SU-DHL-6 (cell line): ENCODE results near the gene SCAPER.

Experiments
- H2AFZ ChIP-seq: fragments of 200-600 bp; sonication (generic); 2 replicates; pipeline ENCODE4 v1.6.1; 2014; ENCODE audit warnings: low read depth, mild to moderate bottlenecking, moderate library complexity, mixed read lengths, antibody characterized with exemption, low read length; ENCODE audit not compliant: severe bottlenecking
- H3F3A ChIP-seq: fragments of 200-600 bp; shearing (Covaris generic); 2 replicates; pipeline ENCODE4 v1.6.0; 2016; ENCODE audit warnings: antibody characterized with exemption, mild to moderate bottlenecking; ENCODE audit not compliant: insufficient read depth
- H3K27ac ChIP-seq: fragments of 200-600 bp; sonication (generic); 2 replicates; pipeline ENCODE4 v1.5.1; 2016; ENCODE audit warnings: low read depth, mild to moderate bottlenecking, low read length, moderate library complexity, mixed read lengths
- H3K27me3 ChIP-seq: fragments of 200-600 bp; sonication (generic), shearing (Covaris generic); 2 replicates; pipeline ENCODE4 v1.6.0; 2014; ENCODE audit warnings: mild to moderate bottlenecking, low read length
- H3K36me3 ChIP-seq: fragments of 200-600 bp; sonication (generic); 2 replicates; pipeline ENCODE4 v1.6.1; 2014; ENCODE audit warnings: mild to moderate bottlenecking, low read length, mixed read lengths
- H3K4me2 ChIP-seq: fragments of 300-600, 200-600 bp; shearing (Covaris generic), sonication (generic); 2 replicates; pipeline ENCODE4 v1.6.0; 2014; ENCODE audit warnings: low read length, low read depth, mild to moderate bottlenecking; ENCODE audit not compliant: poor library complexity, severe bottlenecking
- H3K4me3 ChIP-seq: fragments of 200-600 bp; sonication (generic); 2 replicates; pipeline ENCODE4 v1.5.1; 2014; ENCODE audit warnings: antibody characterized with exemption, low read length, mild to moderate bottlenecking, mixed read lengths; ENCODE audit not compliant: insufficient read depth, poor library complexity, severe bottlenecking
- H3K79me2 ChIP-seq: fragments of 200-600 bp; sonication (generic); 2 replicates; pipeline ENCODE4 v1.6.1; 2014; ENCODE audit warnings: mild to moderate bottlenecking, low read length, moderate library complexity; ENCODE audit not compliant: insufficient read depth
- H3K9ac ChIP-seq: fragments of 200-600 bp; sonication (generic); 2 replicates; pipeline ENCODE4 v1.7.0; 2014; ENCODE audit warnings: mild to moderate bottlenecking, low read length
- H3K9me2 ChIP-seq: fragments of 200-600 bp; sonication (generic); replicated peaks from 2 replicates; pipeline ENCODE4 v1.6.1; 2014; ENCODE audit warnings: low read length; ENCODE audit not compliant: insufficient read depth
- H3K9me3 ChIP-seq: fragments of 200-600 bp; sonication (generic); 2 replicates; pipeline ENCODE4 v1.6.1; 2014; ENCODE audit warnings: low read length, mixed read lengths; ENCODE audit not compliant: insufficient read depth
- H4K20me1 ChIP-seq: fragments of 200-600 bp; sonication (generic); 2 replicates; pipeline ENCODE4 v1.6.1; 2014; ENCODE audit warnings: low read depth, mild to moderate bottlenecking, antibody characterized with exemption, low read length, moderate library complexity, mixed read lengths
- EZH2phosphoT487 ChIP-seq: fragments of 200-600 bp; sonication (generic), shearing (Covaris generic); conservative IDR thresholded peaks from 2 replicates; pipeline ENCODE4 v1.6.1; 2018; ENCODE audit warnings: mild to moderate bottlenecking, antibody characterized with exemption, low read length, moderate library complexity, mixed read lengths
- TF ChIP-seq, protein P1 (sequence below): fragments of 200-600 bp; sonication (generic); IDR thresholded peaks from one replicate; pipeline ENCODE4 v1.5.1; 2017; ENCODE audit warnings: antibody characterized with exemption, mild to moderate bottlenecking, low read length, moderate library complexity; ENCODE audit not compliant: insufficient read depth, poor library complexity, severe bottlenecking

The SCAPER gene

DNA sequence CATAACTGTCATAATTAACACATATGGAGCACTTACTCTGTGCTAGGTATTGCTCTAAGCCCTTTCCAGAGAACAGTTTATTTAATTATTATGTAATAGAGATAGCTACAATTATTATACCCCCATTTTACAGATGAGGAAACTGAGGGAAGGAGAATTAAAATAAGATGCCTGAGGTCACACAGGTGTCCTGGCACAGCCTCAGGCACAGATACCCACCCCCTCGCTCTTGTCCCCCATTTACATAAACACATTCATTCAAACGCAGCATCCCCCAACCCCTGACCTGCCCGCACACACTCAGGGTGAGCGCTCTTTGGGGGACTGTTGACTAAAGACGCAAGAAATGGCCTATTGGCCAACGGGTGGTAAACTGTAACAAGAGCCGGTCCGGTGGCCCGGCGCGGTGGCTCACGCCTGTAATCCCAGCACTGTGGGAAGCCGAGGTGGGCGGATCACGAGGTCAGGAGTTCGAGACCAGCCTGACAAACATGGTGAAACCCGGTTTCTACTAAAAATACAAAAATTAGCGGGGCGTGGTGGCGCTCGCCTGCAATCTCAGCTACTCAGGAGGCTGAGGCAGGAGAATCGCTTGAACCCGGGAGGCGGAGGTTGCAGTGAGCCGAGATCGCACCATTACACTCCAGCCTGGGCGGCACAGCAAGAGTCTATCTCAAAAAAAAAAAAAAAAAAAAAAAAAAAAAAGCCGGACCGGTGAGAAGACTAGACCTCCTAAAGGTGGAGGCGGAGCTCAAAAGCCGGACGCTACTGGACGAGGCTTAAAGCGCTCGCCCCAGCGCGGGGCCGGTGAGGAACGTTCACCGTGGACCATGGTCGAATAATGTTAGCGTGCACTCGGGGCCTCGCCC lies 570.5 kb downstream of the SCAPER start:
- H3K36me3 ChIP-seq, result no peaks in the 10 kb centered on the region
- H3K4me2 ChIP-seq, result peak overlapping the region; percentile 98
- no peaks in the 10 kb centered on the region for H3K9me2 ChIP-seq
- peaks cover 13% of the 10 kb centered on the region for H3F3A ChIP-seq
- TF ChIP-seq, protein P1, sequence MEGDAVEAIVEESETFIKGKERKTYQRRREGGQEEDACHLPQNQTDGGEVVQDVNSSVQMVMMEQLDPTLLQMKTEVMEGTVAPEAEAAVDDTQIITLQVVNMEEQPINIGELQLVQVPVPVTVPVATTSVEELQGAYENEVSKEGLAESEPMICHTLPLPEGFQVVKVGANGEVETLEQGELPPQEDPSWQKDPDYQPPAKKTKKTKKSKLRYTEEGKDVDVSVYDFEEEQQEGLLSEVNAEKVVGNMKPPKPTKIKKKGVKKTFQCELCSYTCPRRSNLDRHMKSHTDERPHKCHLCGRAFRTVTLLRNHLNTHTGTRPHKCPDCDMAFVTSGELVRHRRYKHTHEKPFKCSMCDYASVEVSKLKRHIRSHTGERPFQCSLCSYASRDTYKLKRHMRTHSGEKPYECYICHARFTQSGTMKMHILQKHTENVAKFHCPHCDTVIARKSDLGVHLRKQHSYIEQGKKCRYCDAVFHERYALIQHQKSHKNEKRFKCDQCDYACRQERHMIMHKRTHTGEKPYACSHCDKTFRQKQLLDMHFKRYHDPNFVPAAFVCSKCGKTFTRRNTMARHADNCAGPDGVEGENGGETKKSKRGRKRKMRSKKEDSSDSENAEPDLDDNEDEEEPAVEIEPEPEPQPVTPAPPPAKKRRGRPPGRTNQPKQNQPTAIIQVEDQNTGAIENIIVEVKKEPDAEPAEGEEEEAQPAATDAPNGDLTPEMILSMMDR, result no peak
- no peak for TF ChIP-seq EZH2phosphoT487
- peaks cover 24% of the 10 kb centered on the region for H3K79me2 ChIP-seq
- H3K27me3 ChIP-seq, result no peaks in the 10 kb centered on the region
- no peaks in the 10 kb centered on the region; the same call in 1 of the 2 replicates for H4K20me1 ChIP-seq
- peak overlapping the region; percentile 40 for H2AFZ ChIP-seq
- H3K9me3 ChIP-seq, result no peaks in the 10 kb centered on the region
- H3K9ac ChIP-seq, result no peak overlapping the region
- H3K4me3 ChIP-seq, result no peak overlapping the region
- no peak overlapping the region for H3K27ac ChIP-seq

- no peak overlapping the region for H3K4me2 ChIP-seq
- H3K9ac ChIP-seq, result no peak overlapping the region
These were observed 571.3 kb downstream of the SCAPER start for GRCh38 chr15:76333720-76334437.

GRCh38 chr15:76333309-76333708 lies 571.8 kb downstream of the SCAPER start:
- no peaks in the 10 kb centered on the region for H3K9me2 ChIP-seq

More at GRCh38 chr15:76333720-76334437, 571.3 kb downstream of the SCAPER start:
- Histone ChIP-seq H3F3A (peaks cover 13% of the 10 kb centered on the region), H4K20me1 (no peaks in the 10 kb centered on the region; the same call in 1 of the 2 replicates), H3K4me3 (no peak overlapping the region), H3K79me2 (peaks cover 19% of the 10 kb centered on the region), H3K9me3 (no peaks in the 10 kb centered on the region), H3K9me2 (no peaks in the 10 kb centered on the region), H3K36me3 (no peaks in the 10 kb centered on the region), H2AFZ (no peak overlapping the region), H3K27me3 (no peaks in the 10 kb centered on the region), H3K27ac (no peak overlapping the region)
- TF ChIP-seq EZH2phosphoT487, result no peak
- TF ChIP-seq, protein P1, result no peak

More at GRCh38 chr15:76333309-76333708, 571.8 kb downstream of the SCAPER start:
- Histone ChIP-seq H3K79me2 (peaks cover 14% of the 10 kb centered on the region), H3K27me3 (no peaks in the 10 kb centered on the region), H3K36me3 (no peaks in the 10 kb centered on the region), H4K20me1 (no peaks in the 10 kb centered on the region), H3K4me2 (no peak overlapping the region), H3K9me3 (no peaks in the 10 kb centered on the region), H3K4me3 (no peak overlapping the region), H3K27ac (no peak overlapping the region), H3K9ac (no peak overlapping the region), H2AFZ (no peak overlapping the region), H3F3A (peaks cover 13% of the 10 kb centered on the region)
- TF ChIP-seq EZH2phosphoT487, result no peak
- TF ChIP-seq, protein P1, result no peak
